ENCODE measurements around the gene GRAMD2B. TPM values are rescaled to one million over a fixed set of nuclear protein-coding genes. Genes with fewer than 3 reads are reported as not detected.

GRAMD2B gene
- total and polyA plus RNA-seq, 2 of the 8 experiments (the other 6 are each of a cell fraction or from before 2014, with no cell fraction given) = 6.4 to 9.4 TPM

- no peak overlapping the region for H3K18ac ChIP-seq (ENCODE audit: extremely low read depth, low read length)
- DNase-seq (ENCODE audit: low read depth in 1 of 2, low spot score in 2 of 2) (no peak), FAIRE-seq (no peak)
- H3K23me2 ChIP-seq (ENCODE audit: low read depth, low read length) = no peaks in the 10 kb centered on the region
- H3K4me1 ChIP-seq (replicated peaks in 1 of 4; ENCODE audit: control insufficient read depth in 3 of 4, insufficient read depth in 4 of 4, low read length in 3 of 4) = no peaks in the 10 kb centered on the region
- TF ChIP-seq GABPA (IDR thresholded peaks at IDR 0.05; ENCODE audit: borderline replicate concordance, insufficient read depth, low read length) = no peak
- TF ChIP-seq CBX8 (IDR thresholded peaks at IDR 0.05; ENCODE audit: borderline replicate concordance, low read depth, low read length) = no peak
- no peak for TF ChIP-seq SP2 (IDR thresholded peaks at IDR 0.05; ENCODE audit: low read length)
- TF ChIP-seq JUND (IDR thresholded peaks at IDR 0.05; ENCODE audit: low read length) = no peak
- TF ChIP-seq POU5F1 (IDR thresholded peaks at IDR 0.05; ENCODE audit: low read depth, low read length) = no peak
- no peak for TF ChIP-seq JUN (IDR thresholded peaks at IDR 0.05; ENCODE audit: low read depth, low read length)
- no peak for TF ChIP-seq RXRA (IDR thresholded peaks at IDR 0.05; ENCODE audit: insufficient read depth, low read depth, low read length)
- TF ChIP-seq ASH2L (IDR thresholded peaks at IDR 0.05; ENCODE audit: low read length) = no peak
- no peak for TF ChIP-seq FOSL1 (IDR thresholded peaks at IDR 0.05; ENCODE audit: insufficient read depth, low read depth, low read length)
- no peak for TF ChIP-seq RBBP5 (IDR thresholded peaks at IDR 0.05; ENCODE audit: borderline replicate concordance, low read depth, low read length)
- TF ChIP-seq HDAC2 (IDR thresholded peaks at IDR 0.05; ENCODE audit: borderline replicate concordance in 1 of 2, low read depth in 2 of 2, low read length in 2 of 2) = no peak
- H3K14ac ChIP-seq (ENCODE audit: insufficient read length) = no peak overlapping the region
- no peak overlapping the region for H3K27ac ChIP-seq (ENCODE audit: low read depth, low read length)
- no peaks in the 10 kb centered on the region for H3K79me1 ChIP-seq (ENCODE audit: low read depth, low read length)
- H2AK5ac ChIP-seq (ENCODE audit: low read depth, low read length) = no peak overlapping the region
- no peak overlapping the region for H4K91ac ChIP-seq (replicated peaks; ENCODE audit: insufficient read length, low read length)
- no peak overlapping the region for H2BK15ac ChIP-seq (ENCODE audit: low read length)
- H3K36me3 ChIP-seq (ENCODE audit: control insufficient read depth in 2 of 4, insufficient read depth in 4 of 4, low read length in 3 of 4) = no peaks in the 10 kb centered on the region
- no peak overlapping the region for H2AFZ ChIP-seq (ENCODE audit: low read length)
- H3K23ac ChIP-seq (ENCODE audit: insufficient read length) = no peak overlapping the region
- H2BK5ac ChIP-seq (ENCODE audit: low read depth, low read length) = no peak overlapping the region
- no peak overlapping the region for H3K9ac ChIP-seq (replicated peaks in 1 of 4; ENCODE audit: extremely low read depth in 1 of 4, low read depth in 3 of 4, low read length in 3 of 4)
- 79% methylated on average over 4 of the region's 4 CpGs; no CpG with 5 or more reads in 1 of the 2 experiments for WGBS, 2 experiments (ENCODE audit: extremely low coverage in 1 of 2, insufficient coverage in 1 of 2, insufficient read length in 1 of 2, insufficient replicate concordance in 2 of 2, low coverage in 1 of 2, low lambda C conversion rate in 2 of 2, missing lambda C conversion rate in 1 of 2)
- H4K8ac ChIP-seq (ENCODE audit: extremely low read depth, insufficient read depth, low read length) = no peak overlapping the region
- H2BK12ac ChIP-seq (ENCODE audit: low read depth, low read length) = no peak overlapping the region
- H4K20me1 ChIP-seq (replicated peaks in 1 of 2; ENCODE audit: control insufficient read depth in 1 of 2, insufficient read depth in 2 of 2, low read length in 2 of 2) = no peaks in the 10 kb centered on the region
- no peak overlapping the region for H4K5ac ChIP-seq (ENCODE audit: insufficient read length, low read depth, low read length)
- POLR2A ChIA-PET (ENCODE audit: partially characterized antibody) = interaction anchor here (0.6 to 1.3 kb wide), 2 partner anchors 49 to 128 kb away, joined by 3 read pairs; no protein-coding TSS in a partner anchor
- H3K79me2 ChIP-seq (ENCODE audit: control insufficient read depth in 1 of 2, insufficient read depth in 2 of 2, low read length in 2 of 2) = no peaks in the 10 kb centered on the region
- H2BK20ac ChIP-seq (ENCODE audit: low read length) = no peak overlapping the region
- no peak overlapping the region for H3K4ac ChIP-seq (replicated peaks; ENCODE audit: insufficient read length, low read depth, low read length)
- no peaks in the 10 kb centered on the region for H3K9me3 ChIP-seq (ENCODE audit: insufficient read depth in 2 of 2, low read depth in 1 of 2, low read length in 1 of 2)
- H3K4me3 ChIP-seq (ENCODE audit: extremely low read depth in 1 of 4, insufficient read depth in 2 of 4, low read depth in 3 of 4, low read length in 4 of 4) = no peak overlapping the region
- no peaks in the 10 kb centered on the region for H3K27me3 ChIP-seq (replicated peaks in 1 of 4; ENCODE audit: control insufficient read depth in 3 of 4, extremely low read depth in 1 of 4, insufficient read depth in 3 of 4, low read length in 3 of 4)
- H3K4me2 ChIP-seq (ENCODE audit: insufficient read depth in 1 of 2, low read depth in 2 of 2, low read length in 2 of 2) = no peak overlapping the region
- CTCF ChIA-PET (ENCODE audit: partially characterized antibody) = no interaction called here
- H3K56ac ChIP-seq (replicated peaks; ENCODE audit: insufficient read length, low read depth, low read length) = no peak overlapping the region
- no peak overlapping the region for H2BK120ac ChIP-seq (replicated peaks; ENCODE audit: low read depth, low read length)
Observed at GRCh38 chr5:126416266-126416925, 6.8 kb upstream of the GRAMD2B start.

Measured in H1 (cell line).